Heart left ventricle (tissue), 13 donors: ENCODE data around the gene GRID2IP.

Experiments
- POLR2A ChIP-seq, 2 donors: fragments of 450-650 bp; IDR thresholded peaks; one replicate each; pipeline ENCODE4 v1.6.1; 2017; ENCODE audit warnings: antibody characterized with exemption in 2 of 2, mild to moderate bottlenecking in 2 of 2, moderate library complexity in 2 of 2
- TF ChIP-seq, protein P1 (sequence below), 12 donors: fragments of 200-600 bp; sonication (generic) in 4 of 12; IDR thresholded peaks; one replicate each; pipeline versions ENCODE4 v1.5.0 to v1.8.0; 2018 to 2022; ENCODE audit warnings: antibody characterized with exemption in 12 of 12, mild to moderate bottlenecking in 5 of 12
- donor health status: ischemic (EF 13 %, LVEDD 7.1; RV severe dilation, severe dysfunction).
- donor health status: DM: no; HTN: yes; CAD: no.
- donor health status: DM: no; HTN: no; CAD: no.
- donor health status: ischemic (EF 25% LVEDD 6.9; RV normal size, moderate dysfunction).
- donor health status: ischemic (EF 25% LVEDD 5.7; RV mildly dilated, moderate dysfunction).
- donor health status: ischemic (EF 35%, LVEDD 5.7; RV mildly dilated, moderate dysfunction).
- donor health status: nonischemic (EF 11% LVEDD 7.7; RV severe dilation, severe dysfunction).
- donor health status: DM: yes; HTN: yes; CAD: no.
- donor health status: PGD.
- donor health status: ischemic (EF 29% LVEDD 5.4; RV normal size, mild dysfunction).
- donor health status: nonischemic (EF 23%, LVEDD 6.1; RV moderate dilation, normal function).

DNA sequence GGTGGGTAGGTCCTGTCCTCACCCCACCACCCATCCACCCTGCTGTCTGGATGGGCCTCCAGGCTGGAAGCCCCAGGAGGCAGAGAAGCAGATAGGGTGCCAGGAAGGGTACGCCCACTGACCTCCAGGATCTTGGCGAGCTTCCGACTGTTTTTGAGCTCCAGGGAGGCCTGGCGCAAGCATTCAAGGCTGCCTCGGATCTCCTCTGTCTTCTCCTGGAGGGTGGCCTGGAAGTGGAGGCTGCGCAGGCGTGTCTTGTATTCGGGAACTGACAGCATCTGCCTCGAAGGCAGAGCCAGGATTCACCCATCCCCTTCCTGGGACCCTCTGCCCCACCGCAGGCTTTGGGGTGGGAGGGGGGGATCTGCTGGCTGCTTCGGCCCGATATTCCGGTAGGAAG, 48.4 kb downstream of the GRID2IP start:
- TF ChIP-seq POLR2A (IDR thresholded peaks at IDR 0.05) = no peak
- TF ChIP-seq, protein P1, sequence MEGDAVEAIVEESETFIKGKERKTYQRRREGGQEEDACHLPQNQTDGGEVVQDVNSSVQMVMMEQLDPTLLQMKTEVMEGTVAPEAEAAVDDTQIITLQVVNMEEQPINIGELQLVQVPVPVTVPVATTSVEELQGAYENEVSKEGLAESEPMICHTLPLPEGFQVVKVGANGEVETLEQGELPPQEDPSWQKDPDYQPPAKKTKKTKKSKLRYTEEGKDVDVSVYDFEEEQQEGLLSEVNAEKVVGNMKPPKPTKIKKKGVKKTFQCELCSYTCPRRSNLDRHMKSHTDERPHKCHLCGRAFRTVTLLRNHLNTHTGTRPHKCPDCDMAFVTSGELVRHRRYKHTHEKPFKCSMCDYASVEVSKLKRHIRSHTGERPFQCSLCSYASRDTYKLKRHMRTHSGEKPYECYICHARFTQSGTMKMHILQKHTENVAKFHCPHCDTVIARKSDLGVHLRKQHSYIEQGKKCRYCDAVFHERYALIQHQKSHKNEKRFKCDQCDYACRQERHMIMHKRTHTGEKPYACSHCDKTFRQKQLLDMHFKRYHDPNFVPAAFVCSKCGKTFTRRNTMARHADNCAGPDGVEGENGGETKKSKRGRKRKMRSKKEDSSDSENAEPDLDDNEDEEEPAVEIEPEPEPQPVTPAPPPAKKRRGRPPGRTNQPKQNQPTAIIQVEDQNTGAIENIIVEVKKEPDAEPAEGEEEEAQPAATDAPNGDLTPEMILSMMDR (IDR thresholded peaks at IDR 0.05) = no peak
